Activated naive CD8-positive, alpha-beta T cell treated with anti-CD3 and anti-CD28 coated beads, Interleukin-2, amount 10 ng/mL, durations not matched to agents 7 days and 5 days (primary cell): ENCODE measurements around the gene VOPP1. TPM values are rescaled to one million over a fixed set of nuclear protein-coding genes. Genes with fewer than 3 reads are reported as not detected.

Source experiments
- ATAC-seq: fragments of 150-1000 bp; cut with Tn5 transposase; one replicate; pipeline ENCODE4 v1.10.0; 2021; ENCODE audit warnings: low read depth, moderate library complexity
- POLR2A ChIA-PET: fragments of 350-600 bp; sonication (Branson Sonifier 250); formaldehyde crosslinking; loops from one replicate; lab custom pipeline; 2021; ENCODE audit warnings: antibody characterized with exemption; lab: Charles Lee
- DNase-seq: peaks from one replicate; pipeline ENCODE4 v3.0.0; 2021
- H3K27ac Mint-ChIP-seq: one replicate; pipeline ENCODE4 v1.8.0; 2022; ENCODE audit warnings: mild to moderate bottlenecking, mixed read lengths
- H3K27me3 Mint-ChIP-seq: one replicate; pipeline ENCODE4 v1.8.0; 2022; ENCODE audit warnings: mild to moderate bottlenecking, moderate library complexity, mixed read lengths
- H3K36me3 Mint-ChIP-seq: one replicate; pipeline ENCODE4 v1.8.0; 2021; ENCODE audit warnings: mild to moderate bottlenecking, mixed read lengths
- H3K4me1 Mint-ChIP-seq: one replicate; pipeline ENCODE4 v1.8.0; 2021; ENCODE audit warnings: mixed read lengths
- H3K4me3 Mint-ChIP-seq: one replicate; pipeline ENCODE4 v1.8.0; 2022; ENCODE audit warnings: mild to moderate bottlenecking, moderate library complexity, mixed read lengths
- H3K9me3 Mint-ChIP-seq: one replicate; pipeline ENCODE4 v1.8.0; 2021; ENCODE audit warnings: mixed read lengths
- total RNA-seq, 2 experiments: library from RNA; stranded (reverse); gene quantifications; one replicate each; pipeline ENCODE4 v1.2.3, GENCODE V29; 2021

VOPP1 gene
- total RNA-seq, 2 experiments from 2014 or later = 50.0 to 50.1 TPM

DNA sequence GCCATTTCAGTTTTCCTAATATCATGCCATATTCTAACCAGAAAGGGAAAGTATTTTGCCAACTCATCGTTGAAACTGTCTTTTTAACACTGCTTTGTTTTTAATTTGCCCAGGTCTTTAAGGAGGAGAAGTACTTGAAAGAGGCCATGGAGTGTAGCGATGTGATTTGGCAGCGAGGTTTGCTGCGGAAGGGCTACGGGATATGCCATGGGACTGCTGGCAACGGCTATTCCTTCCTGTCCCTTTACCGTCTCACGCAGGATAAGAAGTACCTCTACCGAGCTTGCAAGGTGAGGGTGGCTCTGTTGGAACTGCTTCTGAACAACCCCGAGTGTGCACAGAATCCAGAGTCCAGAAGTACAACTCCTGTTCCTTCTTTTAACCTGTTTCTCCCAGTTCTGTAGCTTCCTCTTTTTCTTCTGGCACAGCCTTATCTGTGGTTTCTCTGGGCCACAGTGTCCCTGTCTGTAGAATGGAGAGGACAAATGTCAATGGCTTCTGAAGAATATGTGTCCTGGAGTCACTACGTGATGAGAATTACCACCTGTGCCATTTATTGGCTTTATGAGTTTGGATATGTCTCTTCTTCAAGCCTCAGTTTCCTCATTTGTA, 147.1 kb downstream of the VOPP1 start:
- H3K27ac Mint-ChIP-seq = no peak overlapping the region
- H3K4me1 Mint-ChIP-seq = no peaks in the 10 kb centered on the region
- ATAC-seq (no peak), DNase-seq (no peak)
- H3K9me3 Mint-ChIP-seq = no peaks in the 10 kb centered on the region
- peaks cover 5% of the 10 kb centered on the region for H3K36me3 Mint-ChIP-seq
- no peak overlapping the region for H3K4me3 Mint-ChIP-seq
- H3K27me3 Mint-ChIP-seq = no peaks in the 10 kb centered on the region
- POLR2A ChIA-PET = no interaction called here

DNA sequence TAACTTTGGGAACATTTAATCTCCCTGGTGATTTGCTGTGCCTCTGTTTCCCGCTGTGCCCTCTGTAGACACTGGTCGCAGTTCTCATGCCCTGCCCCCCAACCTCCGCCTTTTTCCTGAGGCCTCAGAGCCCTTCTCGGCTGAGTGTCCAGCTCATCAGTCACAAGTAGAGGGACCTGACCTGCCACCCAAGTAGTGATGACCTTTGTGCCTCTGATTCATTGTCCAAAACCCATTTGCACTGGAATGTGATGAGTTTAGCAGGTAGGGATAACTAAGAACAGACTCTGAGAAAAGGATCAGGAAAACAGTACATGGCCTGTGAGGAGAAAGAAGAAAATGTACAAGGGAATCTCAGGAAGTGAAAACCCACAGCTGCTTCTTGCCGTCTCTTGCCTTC, 148.4 kb downstream of the VOPP1 start:
- no peak overlapping the region for H3K4me3 Mint-ChIP-seq
- no peaks in the 10 kb centered on the region for H3K27me3 Mint-ChIP-seq
- no peak for ATAC-seq
- H3K4me1 Mint-ChIP-seq = no peaks in the 10 kb centered on the region
- no peaks in the 10 kb centered on the region for H3K9me3 Mint-ChIP-seq
- no peak for DNase-seq
- POLR2A ChIA-PET = no interaction called here
- no peak overlapping the region for H3K27ac Mint-ChIP-seq
- peaks cover 5% of the 10 kb centered on the region for H3K36me3 Mint-ChIP-seq

DNA sequence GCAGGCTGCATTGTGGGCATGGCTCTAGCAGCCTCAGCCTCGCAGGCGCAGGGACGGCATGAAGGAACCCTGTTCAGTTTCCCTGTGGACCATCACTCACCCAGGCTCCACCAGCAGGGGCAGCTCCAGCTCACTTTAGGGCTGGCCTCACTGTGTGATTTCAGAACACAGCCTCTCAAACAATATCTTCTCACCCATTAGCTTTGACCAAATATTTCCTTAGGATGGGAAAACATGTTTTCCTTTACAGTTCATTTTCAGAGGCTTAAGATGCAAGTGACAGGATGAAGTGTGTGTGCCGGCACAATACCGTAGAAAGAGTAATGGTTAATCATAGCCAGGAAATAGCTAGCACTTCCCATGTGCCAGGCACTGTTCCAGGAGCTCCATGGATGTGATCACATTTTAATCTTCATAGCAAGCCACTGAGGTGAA, 149.0 kb downstream of the VOPP1 start:
- H3K4me1 Mint-ChIP-seq = no peaks in the 10 kb centered on the region
- no peak for ATAC-seq
- POLR2A ChIA-PET = no interaction called here

More for the DNA sequence above, 149.0 kb downstream of the VOPP1 start:
- Mint-ChIP-seq H3K9me3 (no peaks in the 10 kb centered on the region), H3K27ac (no peak overlapping the region), H3K4me3 (no peak overlapping the region), H3K36me3 (peaks cover 5% of the 10 kb centered on the region), H3K27me3 (no peaks in the 10 kb centered on the region)
- DNase-seq = no peak

Other genes with a start within 250 kb of the VOPP1 start
- 1 to 10 TPM; 6.6 to 7.4 TPM for gene LANCL2, start 207.2 kb downstream of the VOPP1 start, total RNA-seq